ENCODE data around the gene ALK.

- TF ChIP-seq, protein P1, sequence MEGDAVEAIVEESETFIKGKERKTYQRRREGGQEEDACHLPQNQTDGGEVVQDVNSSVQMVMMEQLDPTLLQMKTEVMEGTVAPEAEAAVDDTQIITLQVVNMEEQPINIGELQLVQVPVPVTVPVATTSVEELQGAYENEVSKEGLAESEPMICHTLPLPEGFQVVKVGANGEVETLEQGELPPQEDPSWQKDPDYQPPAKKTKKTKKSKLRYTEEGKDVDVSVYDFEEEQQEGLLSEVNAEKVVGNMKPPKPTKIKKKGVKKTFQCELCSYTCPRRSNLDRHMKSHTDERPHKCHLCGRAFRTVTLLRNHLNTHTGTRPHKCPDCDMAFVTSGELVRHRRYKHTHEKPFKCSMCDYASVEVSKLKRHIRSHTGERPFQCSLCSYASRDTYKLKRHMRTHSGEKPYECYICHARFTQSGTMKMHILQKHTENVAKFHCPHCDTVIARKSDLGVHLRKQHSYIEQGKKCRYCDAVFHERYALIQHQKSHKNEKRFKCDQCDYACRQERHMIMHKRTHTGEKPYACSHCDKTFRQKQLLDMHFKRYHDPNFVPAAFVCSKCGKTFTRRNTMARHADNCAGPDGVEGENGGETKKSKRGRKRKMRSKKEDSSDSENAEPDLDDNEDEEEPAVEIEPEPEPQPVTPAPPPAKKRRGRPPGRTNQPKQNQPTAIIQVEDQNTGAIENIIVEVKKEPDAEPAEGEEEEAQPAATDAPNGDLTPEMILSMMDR (tag by site-specific recombination; IDR thresholded peaks at IDR 0.05): no peak
- TF ChIP-seq ZNF10 (tag by site-specific recombination; IDR thresholded peaks at IDR 0.05): no peak
- no peak for TF ChIP-seq BCL11B (tag by site-specific recombination; IDR thresholded peaks at IDR 0.05; ENCODE audit: low read depth)
- no peak for TF ChIP-seq ZNF138 (tag by site-specific recombination; IDR thresholded peaks at IDR 0.05; ENCODE audit: borderline replicate concordance)
- TF ChIP-seq, protein P2, sequence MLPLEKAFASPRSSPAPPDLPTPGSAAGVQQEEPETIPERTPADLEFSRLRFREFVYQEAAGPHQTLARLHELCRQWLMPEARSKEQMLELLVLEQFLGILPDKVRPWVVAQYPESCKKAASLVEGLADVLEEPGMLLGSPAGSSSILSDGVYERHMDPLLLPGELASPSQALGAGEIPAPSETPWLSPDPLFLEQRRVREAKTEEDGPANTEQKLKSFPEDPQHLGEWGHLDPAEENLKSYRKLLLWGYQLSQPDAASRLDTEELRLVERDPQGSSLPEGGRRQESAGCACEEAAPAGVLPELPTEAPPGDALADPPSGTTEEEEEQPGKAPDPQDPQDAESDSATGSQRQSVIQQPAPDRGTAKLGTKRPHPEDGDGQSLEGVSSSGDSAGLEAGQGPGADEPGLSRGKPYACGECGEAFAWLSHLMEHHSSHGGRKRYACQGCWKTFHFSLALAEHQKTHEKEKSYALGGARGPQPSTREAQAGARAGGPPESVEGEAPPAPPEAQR (tag by site-specific recombination; IDR thresholded peaks at IDR 0.05): no peak
- TF ChIP-seq, protein P3, sequence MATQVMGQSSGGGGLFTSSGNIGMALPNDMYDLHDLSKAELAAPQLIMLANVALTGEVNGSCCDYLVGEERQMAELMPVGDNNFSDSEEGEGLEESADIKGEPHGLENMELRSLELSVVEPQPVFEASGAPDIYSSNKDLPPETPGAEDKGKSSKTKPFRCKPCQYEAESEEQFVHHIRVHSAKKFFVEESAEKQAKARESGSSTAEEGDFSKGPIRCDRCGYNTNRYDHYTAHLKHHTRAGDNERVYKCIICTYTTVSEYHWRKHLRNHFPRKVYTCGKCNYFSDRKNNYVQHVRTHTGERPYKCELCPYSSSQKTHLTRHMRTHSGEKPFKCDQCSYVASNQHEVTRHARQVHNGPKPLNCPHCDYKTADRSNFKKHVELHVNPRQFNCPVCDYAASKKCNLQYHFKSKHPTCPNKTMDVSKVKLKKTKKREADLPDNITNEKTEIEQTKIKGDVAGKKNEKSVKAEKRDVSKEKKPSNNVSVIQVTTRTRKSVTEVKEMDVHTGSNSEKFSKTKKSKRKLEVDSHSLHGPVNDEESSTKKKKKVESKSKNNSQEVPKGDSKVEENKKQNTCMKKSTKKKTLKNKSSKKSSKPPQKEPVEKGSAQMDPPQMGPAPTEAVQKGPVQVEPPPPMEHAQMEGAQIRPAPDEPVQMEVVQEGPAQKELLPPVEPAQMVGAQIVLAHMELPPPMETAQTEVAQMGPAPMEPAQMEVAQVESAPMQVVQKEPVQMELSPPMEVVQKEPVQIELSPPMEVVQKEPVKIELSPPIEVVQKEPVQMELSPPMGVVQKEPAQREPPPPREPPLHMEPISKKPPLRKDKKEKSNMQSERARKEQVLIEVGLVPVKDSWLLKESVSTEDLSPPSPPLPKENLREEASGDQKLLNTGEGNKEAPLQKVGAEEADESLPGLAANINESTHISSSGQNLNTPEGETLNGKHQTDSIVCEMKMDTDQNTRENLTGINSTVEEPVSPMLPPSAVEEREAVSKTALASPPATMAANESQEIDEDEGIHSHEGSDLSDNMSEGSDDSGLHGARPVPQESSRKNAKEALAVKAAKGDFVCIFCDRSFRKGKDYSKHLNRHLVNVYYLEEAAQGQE (tag by site-specific recombination; IDR thresholded peaks at IDR 0.05): no peak
- TF ChIP-seq ZNF449 (tag by site-specific recombination; IDR thresholded peaks at IDR 0.05): no peak
- no peak for TF ChIP-seq BCL11A (tag by site-specific recombination; IDR thresholded peaks at IDR 0.05; ENCODE audit: low read depth)
- no peak for TF ChIP-seq ZNF558 (tag by site-specific recombination; IDR thresholded peaks at IDR 0.05)
- no peak for TF ChIP-seq ZBTB44 (tag by site-specific recombination; IDR thresholded peaks at IDR 0.05)
- TF ChIP-seq, protein P4, sequence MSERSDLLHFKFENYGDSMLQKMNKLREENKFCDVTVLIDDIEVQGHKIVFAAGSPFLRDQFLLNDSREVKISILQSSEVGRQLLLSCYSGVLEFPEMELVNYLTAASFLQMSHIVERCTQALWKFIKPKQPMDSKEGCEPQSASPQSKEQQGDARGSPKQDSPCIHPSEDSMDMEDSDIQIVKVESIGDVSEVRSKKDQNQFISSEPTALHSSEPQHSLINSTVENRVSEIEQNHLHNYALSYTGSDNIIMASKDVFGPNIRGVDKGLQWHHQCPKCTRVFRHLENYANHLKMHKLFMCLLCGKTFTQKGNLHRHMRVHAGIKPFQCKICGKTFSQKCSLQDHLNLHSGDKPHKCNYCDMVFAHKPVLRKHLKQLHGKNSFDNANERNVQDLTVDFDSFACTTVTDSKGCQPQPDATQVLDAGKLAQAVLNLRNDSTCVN (tag by site-specific recombination; optimal IDR thresholded peaks at IDR 0.05): no peak
- TF ChIP-seq ZNF19 (tag by site-specific recombination; IDR thresholded peaks at IDR 0.05; ENCODE audit: low read depth): no peak
- no peak for TF ChIP-seq ZNF274 (IDR thresholded peaks at IDR 0.05; ENCODE audit: low read length)
- no peak for TF ChIP-seq ZNF274 (tag by site-specific recombination; IDR thresholded peaks at IDR 0.05; ENCODE audit: borderline replicate concordance)
Measured at GRCh38 chr2:29874745-29875144, 46.6 kb downstream of the ALK start.

Measured in HEK293 (cell line).